ENCODE measurements around the gene VWA5A. TPM values are rescaled to one million over a fixed set of nuclear protein-coding genes. Genes with fewer than 3 reads are reported as not detected.

VWA5A gene
- total RNA-seq, 1 donor from 2014 or later = 3.1 TPM

- no peak for TF ChIP-seq CTCF (IDR thresholded peaks at IDR 0.05)
- DNase-seq (ENCODE audit: low spot score) = no peak
- peak overlapping the region; percentile 22 for H3K27ac Mint-ChIP-seq (ENCODE audit: unreplicated experiment)
- no peak overlapping the region for H3K4me3 Mint-ChIP-seq (ENCODE audit: unreplicated experiment)
- H3K27me3 Mint-ChIP-seq (ENCODE audit: low read depth) = no peaks in the 10 kb centered on the region
- H3K9me3 Mint-ChIP-seq (ENCODE audit: low read depth) = no peaks in the 10 kb centered on the region
- H3K4me1 Mint-ChIP-seq (ENCODE audit: low read depth) = peaks cover 6% of the 10 kb centered on the region
- no peaks in the 10 kb centered on the region for H3K36me3 Mint-ChIP-seq (ENCODE audit: low read depth)
Observed at GRCh38 chr11:124174001-124174583, 58.8 kb downstream of the VWA5A start.

- Mint-ChIP-seq H3K36me3 (ENCODE audit: low read depth) (no peaks in the 10 kb centered on the region), H3K9me3 (ENCODE audit: low read depth) (no peaks in the 10 kb centered on the region), H3K27me3 (ENCODE audit: low read depth) (no peaks in the 10 kb centered on the region), H3K4me1 (ENCODE audit: low read depth) (peaks cover 10% of the 10 kb centered on the region), H3K27ac (ENCODE audit: unreplicated experiment) (no peak overlapping the region), H3K4me3 (ENCODE audit: unreplicated experiment) (no peak overlapping the region)
- no peak for TF ChIP-seq CTCF (IDR thresholded peaks at IDR 0.05)
- no peak for DNase-seq (ENCODE audit: low spot score)
Observed at GRCh38 chr11:124176925-124177715, 61.9 kb downstream of the VWA5A start.

GRCh38 chr11:124179310-124179709 lies 64.1 kb downstream of the VWA5A start:
- no peaks in the 10 kb centered on the region for H3K9me3 Mint-ChIP-seq (ENCODE audit: low read depth)
- TF ChIP-seq CTCF (IDR thresholded peaks at IDR 0.05) = no peak
- H3K27ac Mint-ChIP-seq (ENCODE audit: unreplicated experiment) = no peak overlapping the region
- H3K36me3 Mint-ChIP-seq (ENCODE audit: low read depth) = no peaks in the 10 kb centered on the region
- no peak for DNase-seq (ENCODE audit: low spot score)
- H3K4me3 Mint-ChIP-seq (ENCODE audit: unreplicated experiment) = no peak overlapping the region
- H3K4me1 Mint-ChIP-seq (ENCODE audit: low read depth) = peaks cover 6% of the 10 kb centered on the region
- peaks cover 9% of the 10 kb centered on the region for H3K27me3 Mint-ChIP-seq (ENCODE audit: low read depth)

GRCh38 chr11:124183068-124183467 lies 67.8 kb downstream of the VWA5A start, which contains the start of gene OR10D3:
Gene OR10D3, plus strand, starts transcription at chr11:124183345. Its CDS starts 1,925 bp downstream, at chr11:124185270.
- Mint-ChIP-seq H3K4me1 (ENCODE audit: low read depth) (peaks cover 4% of the 10 kb centered on the region), H3K27me3 (ENCODE audit: low read depth) (peaks cover 20% of the 10 kb centered on the region), H3K4me3 (ENCODE audit: unreplicated experiment) (no peak within 1 kb of the TSS), H3K27ac (ENCODE audit: unreplicated experiment) (no peak within 1 kb of the TSS), H3K36me3 (ENCODE audit: low read depth) (no peaks in the 10 kb centered on the region), H3K9me3 (ENCODE audit: low read depth) (no peaks in the 10 kb centered on the region)
- TF ChIP-seq CTCF (IDR thresholded peaks at IDR 0.05) = no peak
- DNase-seq (ENCODE audit: low spot score) = no peak

- TF ChIP-seq CTCF (IDR thresholded peaks at IDR 0.05) = no peak
- Mint-ChIP-seq H3K4me3 (ENCODE audit: unreplicated experiment) (no peak overlapping the region), H3K4me1 (ENCODE audit: low read depth) (no peaks in the 10 kb centered on the region), H3K27ac (ENCODE audit: unreplicated experiment) (no peak overlapping the region), H3K36me3 (ENCODE audit: low read depth) (no peaks in the 10 kb centered on the region), H3K9me3 (ENCODE audit: low read depth) (no peaks in the 10 kb centered on the region), H3K27me3 (ENCODE audit: low read depth) (peaks cover 38% of the 10 kb centered on the region)
- DNase-seq (ENCODE audit: low spot score) = no peak
Observed at GRCh38 chr11:124190298-124191139, 75.3 kb downstream of the VWA5A start.
